C4-2B (cell line): ENCODE measurements around the gene TRIM71.

Source experiments
- ZFX ChIP-seq: fragments of 450-650 bp; IDR thresholded peaks from 2 replicates; pipeline ENCODE4 v1.6.1; 2017
- TF ChIP-seq, protein P1 (sequence below): fragments of 450-650 bp; conservative IDR thresholded peaks from 2 replicates; pipeline ENCODE4 v1.5.1; 2017; ENCODE audit warnings: mild to moderate bottlenecking

DNA sequence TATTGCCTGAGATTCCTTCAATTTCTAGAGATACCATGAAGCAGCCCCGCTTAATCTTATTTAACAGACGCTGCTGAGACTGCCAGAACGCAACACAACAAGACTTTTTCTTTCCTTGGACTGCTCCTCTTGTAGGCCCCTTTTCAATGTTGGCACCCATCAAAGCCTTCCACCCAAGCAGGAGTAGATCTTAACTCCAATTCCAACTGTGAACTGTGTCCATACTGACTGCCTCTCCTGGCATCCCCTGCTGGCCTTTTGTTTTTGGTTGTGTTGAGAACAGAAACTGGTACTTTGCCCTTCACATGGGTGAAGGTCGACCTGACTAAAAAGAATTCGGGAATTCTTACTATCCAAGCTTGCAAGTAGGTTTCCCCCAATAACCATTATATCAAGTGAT lies 50.2 kb downstream of the TRIM71 start:
- TF ChIP-seq, protein P1, sequence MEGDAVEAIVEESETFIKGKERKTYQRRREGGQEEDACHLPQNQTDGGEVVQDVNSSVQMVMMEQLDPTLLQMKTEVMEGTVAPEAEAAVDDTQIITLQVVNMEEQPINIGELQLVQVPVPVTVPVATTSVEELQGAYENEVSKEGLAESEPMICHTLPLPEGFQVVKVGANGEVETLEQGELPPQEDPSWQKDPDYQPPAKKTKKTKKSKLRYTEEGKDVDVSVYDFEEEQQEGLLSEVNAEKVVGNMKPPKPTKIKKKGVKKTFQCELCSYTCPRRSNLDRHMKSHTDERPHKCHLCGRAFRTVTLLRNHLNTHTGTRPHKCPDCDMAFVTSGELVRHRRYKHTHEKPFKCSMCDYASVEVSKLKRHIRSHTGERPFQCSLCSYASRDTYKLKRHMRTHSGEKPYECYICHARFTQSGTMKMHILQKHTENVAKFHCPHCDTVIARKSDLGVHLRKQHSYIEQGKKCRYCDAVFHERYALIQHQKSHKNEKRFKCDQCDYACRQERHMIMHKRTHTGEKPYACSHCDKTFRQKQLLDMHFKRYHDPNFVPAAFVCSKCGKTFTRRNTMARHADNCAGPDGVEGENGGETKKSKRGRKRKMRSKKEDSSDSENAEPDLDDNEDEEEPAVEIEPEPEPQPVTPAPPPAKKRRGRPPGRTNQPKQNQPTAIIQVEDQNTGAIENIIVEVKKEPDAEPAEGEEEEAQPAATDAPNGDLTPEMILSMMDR: no peak
- no peak for TF ChIP-seq ZFX
